Measurements from ENCODE around the gene SECISBP2L. TPM values are rescaled to one million over a fixed set of nuclear protein-coding genes. Genes with fewer than 3 reads are reported as not detected.

The SECISBP2L gene
- total RNA-seq, 3 donors from 2014 or later, result 49.2 to 70.6 (median 62.3) TPM

GRCh38 chr15:48999314-48999713 lies 46.9 kb downstream of the SECISBP2L start:
- intact Hi-C loops (cut with DNase I; ENCODE audit: low total_unique reads), result no loop called here
- no peak overlapping the region for H3K4me3 ChIP-seq
- H3K9me3 ChIP-seq, result no peaks in the 10 kb centered on the region
- H3K36me3 ChIP-seq, result peaks cover 4% of the 10 kb centered on the region
- H3K27ac ChIP-seq, result no peak overlapping the region
- no peak for DNase-seq (ENCODE audit: low spot score in 2 of 2)
- no peaks in the 10 kb centered on the region for H3K27me3 ChIP-seq
- no peaks in the 10 kb centered on the region for H3K4me1 ChIP-seq
- no peak for TF ChIP-seq POLR2AphosphoS5 (IDR thresholded peaks at IDR 0.05)
- TF ChIP-seq CTCF (IDR thresholded peaks at IDR 0.05), result no peak
- TF ChIP-seq POLR2A (IDR thresholded peaks at IDR 0.05), result no peak

GRCh38 chr15:48996276-48996675 lies 50.0 kb downstream of the SECISBP2L start:
- DNase-seq (ENCODE audit: low spot score in 2 of 2), result no peak
- Histone ChIP-seq H3K9me3 (no peaks in the 10 kb centered on the region), H3K4me3 (no peak overlapping the region), H3K27me3 (no peaks in the 10 kb centered on the region), H3K27ac (no peak overlapping the region), H3K36me3 (peaks cover 11% of the 10 kb centered on the region), H3K4me1 (no peaks in the 10 kb centered on the region)
- intact Hi-C loops (cut with DNase I; ENCODE audit: low total_unique reads), result no loop called here
- TF ChIP-seq CTCF (IDR thresholded peaks at IDR 0.05), result no peak
- no peak for TF ChIP-seq POLR2AphosphoS5 (IDR thresholded peaks at IDR 0.05)
- TF ChIP-seq POLR2A (IDR thresholded peaks at IDR 0.05), result no peak

GRCh38 chr15:48993380-48993779 lies 52.9 kb downstream of the SECISBP2L start:
- H3K4me3 ChIP-seq, result no peak overlapping the region
- no peaks in the 10 kb centered on the region for H3K4me1 ChIP-seq
- no peaks in the 10 kb centered on the region for H3K27me3 ChIP-seq
- intact Hi-C loops (cut with DNase I; ENCODE audit: low total_unique reads), result loop anchor here (5.0 kb wide), 1 partner anchor 1079 kb away; no protein-coding TSS in a partner anchor
- no peaks in the 10 kb centered on the region for H3K9me3 ChIP-seq
- DNase-seq (ENCODE audit: low spot score in 2 of 2), result no peak
- TF ChIP-seq CTCF (IDR thresholded peaks at IDR 0.05) (no peak), POLR2A (IDR thresholded peaks at IDR 0.05) (no peak), POLR2AphosphoS5 (IDR thresholded peaks at IDR 0.05) (no peak)
- no peak overlapping the region for H3K27ac ChIP-seq
- peaks cover 7% of the 10 kb centered on the region for H3K36me3 ChIP-seq

DNA sequence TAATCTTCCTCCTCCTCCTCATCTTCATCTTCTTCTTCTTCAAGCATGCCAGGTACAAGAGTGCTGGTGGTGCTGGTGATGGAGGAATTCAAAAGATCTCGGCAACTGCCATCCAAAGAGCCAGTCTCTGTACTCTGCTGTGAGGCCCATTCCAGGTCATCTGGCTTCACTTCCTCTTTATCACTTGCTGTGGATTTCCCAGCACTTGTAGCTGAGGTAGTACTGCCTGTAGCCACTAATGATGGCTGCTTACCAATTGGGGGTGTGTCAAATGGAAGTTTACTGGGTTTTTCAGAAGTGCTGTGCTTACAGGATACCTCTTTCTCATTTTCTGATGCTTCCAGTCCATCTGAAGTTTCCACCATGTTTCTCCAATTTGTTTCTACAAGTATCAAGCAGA lies 53.7 kb downstream of the SECISBP2L start:
- no peak for TF ChIP-seq POLR2AphosphoS5 (IDR thresholded peaks at IDR 0.05)
- no peak for TF ChIP-seq CTCF (IDR thresholded peaks at IDR 0.05)
- no peak for TF ChIP-seq POLR2A (IDR thresholded peaks at IDR 0.05)
- DNase-seq (ENCODE audit: low spot score in 2 of 2), result no peak
- Histone ChIP-seq H3K27ac (no peak overlapping the region), H3K27me3 (no peaks in the 10 kb centered on the region), H3K9me3 (no peaks in the 10 kb centered on the region), H3K4me3 (no peak overlapping the region), H3K4me1 (no peaks in the 10 kb centered on the region), H3K36me3 (peaks cover 7% of the 10 kb centered on the region)
- intact Hi-C loops (cut with DNase I; ENCODE audit: low total_unique reads), result loop anchor here (5.0 kb wide), 1 partner anchor 1080 kb away; no protein-coding TSS in a partner anchor

GRCh38 chr15:48992096-48992495 lies 54.1 kb downstream of the SECISBP2L start:
- no peak overlapping the region for H3K4me3 ChIP-seq
- H3K4me1 ChIP-seq, result no peaks in the 10 kb centered on the region
- peaks cover 7% of the 10 kb centered on the region for H3K36me3 ChIP-seq
- intact Hi-C loops (cut with DNase I; ENCODE audit: low total_unique reads), result loop anchor here (5.0 kb wide), 1 partner anchor 1080 kb away; no protein-coding TSS in a partner anchor
- H3K27ac ChIP-seq, result no peak overlapping the region
- no peaks in the 10 kb centered on the region for H3K27me3 ChIP-seq
- DNase-seq (ENCODE audit: low spot score in 2 of 2), result no peak
- TF ChIP-seq CTCF (IDR thresholded peaks at IDR 0.05), result no peak
- no peak for TF ChIP-seq POLR2AphosphoS5 (IDR thresholded peaks at IDR 0.05)
- no peak for TF ChIP-seq POLR2A (IDR thresholded peaks at IDR 0.05)
- H3K9me3 ChIP-seq, result no peaks in the 10 kb centered on the region
